ENCODE results near the gene PDE11A.
"Not testable (repeated sequence)": the region's sequence is repeated elsewhere in the genome, so short reads cannot be mapped to it uniquely, and the experiment has no call there.

Gene PDE11A

GRCh38 chr2:178072383-178073301 is at the start of gene PDE11A:
PDE11A (minus strand) TSS chr2:178072777; CDS start chr2:178072437, 340 bp downstream.
- DNase-seq = peak; percentile 73

GRCh38 chr2:178119179-178119922 is 46.8 kb upstream of the PDE11A start:
- DNase-seq = no peak

GRCh38 chr2:178117725-178118124 is 45.1 kb upstream of the PDE11A start:
- DNase-seq = no peak

- DNase-seq = no peak
These were observed 42.7 kb upstream of the PDE11A start for GRCh38 chr2:178115271-178115670.

GRCh38 chr2:178114462-178114861 is 41.9 kb upstream of the PDE11A start:
- no peak for DNase-seq

GRCh38 chr2:178112202-178113152 is 39.9 kb upstream of the PDE11A start, which contains the start of gene RBM45:
RBM45 (plus strand) TSS chr2:178112437; CDS start chr2:178112547, 110 bp downstream.
- DNase-seq = peak; percentile 88

GRCh38 chr2:178111743-178112142 is 39.2 kb upstream of the PDE11A start:
- no peak for DNase-seq

- no peak for DNase-seq
These were observed 38.1 kb upstream of the PDE11A start for GRCh38 chr2:178110681-178111080.

- peak; percentile 74 for DNase-seq
These were observed 37.2 kb upstream of the PDE11A start for GRCh38 chr2:178109813-178110212.

GRCh38 chr2:178108176-178108575 is 35.6 kb upstream of the PDE11A start:
- DNase-seq = no peak

- no peak for DNase-seq
These were observed 33.5 kb upstream of the PDE11A start for GRCh38 chr2:178106053-178106452.

- peak; percentile 33 for DNase-seq
These were observed 33.0 kb upstream of the PDE11A start for GRCh38 chr2:178105566-178105965.

- no peak for DNase-seq
These were observed 28.9 kb upstream of the PDE11A start for GRCh38 chr2:178101321-178102079.

- DNase-seq = no peak
These were observed 20.9 kb upstream of the PDE11A start for GRCh38 chr2:178093471-178093870.

GRCh38 chr2:178088774-178089270 is 16.2 kb upstream of the PDE11A start:
- no peak for DNase-seq

- DNase-seq = no peak
These were observed 11.7 kb upstream of the PDE11A start for GRCh38 chr2:178084273-178084672.

- no peak for DNase-seq
These were observed 9.9 kb upstream of the PDE11A start for GRCh38 chr2:178082408-178083045.

- not testable (repeated sequence) for DNase-seq
These were observed 6.7 kb upstream of the PDE11A start for GRCh38 chr2:178079279-178079678.

GRCh38 chr2:178076130-178076529 is 3.6 kb upstream of the PDE11A start:
- no peak for DNase-seq

GRCh38 chr2:178075006-178075326 is 2.4 kb upstream of the PDE11A start:
- no peak for DNase-seq

Data from DMS79 treated with DMSO at 0.1 percent for 48 hours (cell line).